Measurements from ENCODE around the gene CYP27B1. TPM values are rescaled to one million over a fixed set of nuclear protein-coding genes. Genes with fewer than 3 reads are reported as not detected.

CYP27B1 gene
- total RNA-seq, 1 donor from 2014 or later: 4.7 TPM

DNA sequence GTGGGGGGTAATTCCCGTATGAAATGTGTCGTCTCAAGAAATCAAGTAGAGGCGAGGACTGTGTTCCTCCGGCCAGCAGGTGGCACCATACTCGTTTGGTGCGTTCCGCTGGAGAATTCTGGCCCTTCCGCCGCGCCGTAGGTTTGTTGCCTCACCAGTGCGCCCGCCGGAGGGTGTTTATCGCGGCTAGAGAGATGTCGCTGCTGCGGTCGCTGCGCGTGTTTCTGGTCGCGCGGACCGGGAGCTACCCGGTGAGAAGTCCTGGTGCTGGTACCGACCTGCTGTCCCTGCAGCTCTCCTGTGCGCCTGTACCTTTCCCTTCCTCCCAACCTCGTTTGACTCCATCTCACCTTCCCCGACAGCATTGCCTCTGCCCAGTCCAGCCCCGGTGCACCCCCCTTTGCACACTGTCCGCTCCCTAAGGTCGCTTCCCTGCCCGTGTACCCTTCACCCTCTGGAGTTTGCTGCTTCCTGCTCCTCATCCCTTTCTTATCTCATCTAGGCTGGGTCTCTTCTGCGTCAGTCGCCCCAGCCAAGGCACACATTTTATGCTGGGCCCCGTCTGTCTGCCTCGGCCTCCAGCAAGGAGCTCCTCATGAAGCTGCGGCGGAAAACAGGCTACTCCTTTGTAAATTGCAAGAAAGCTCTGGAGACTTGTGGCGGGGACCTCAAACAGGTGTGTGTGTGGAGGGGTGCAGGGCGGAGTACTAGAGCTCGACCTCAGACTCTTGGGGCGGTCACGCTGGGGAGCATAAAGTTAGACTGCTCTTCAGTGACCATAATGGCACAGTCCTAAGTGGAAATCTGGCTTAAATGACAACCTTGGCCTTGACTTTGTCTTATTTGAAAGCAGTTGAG lies 16.0 kb upstream of the CYP27B1 start, which contains the start of gene TSFM:
TSS of gene TSFM (plus strand) at position 180 of the 858 bp plus-strand sequence. CDS start at position 195, 15 bp downstream.
- Mint-ChIP-seq H3K27me3 (ENCODE audit: low read depth) (no peaks in the 10 kb centered on the region), H3K9me3 (no peaks in the 10 kb centered on the region), H3K27ac (peak within 1 kb of the TSS; percentile 93), H3K4me1 (peaks cover 11% of the 10 kb centered on the region), H3K36me3 (peaks cover 16% of the 10 kb centered on the region), H3K4me3 (peak within 1 kb of the TSS; percentile 95)
- DNase-seq (ENCODE audit: low spot score in 2 of 2, unreplicated experiment in 2 of 2): peak; percentile 93 to 96
- TF ChIP-seq, protein P1, sequence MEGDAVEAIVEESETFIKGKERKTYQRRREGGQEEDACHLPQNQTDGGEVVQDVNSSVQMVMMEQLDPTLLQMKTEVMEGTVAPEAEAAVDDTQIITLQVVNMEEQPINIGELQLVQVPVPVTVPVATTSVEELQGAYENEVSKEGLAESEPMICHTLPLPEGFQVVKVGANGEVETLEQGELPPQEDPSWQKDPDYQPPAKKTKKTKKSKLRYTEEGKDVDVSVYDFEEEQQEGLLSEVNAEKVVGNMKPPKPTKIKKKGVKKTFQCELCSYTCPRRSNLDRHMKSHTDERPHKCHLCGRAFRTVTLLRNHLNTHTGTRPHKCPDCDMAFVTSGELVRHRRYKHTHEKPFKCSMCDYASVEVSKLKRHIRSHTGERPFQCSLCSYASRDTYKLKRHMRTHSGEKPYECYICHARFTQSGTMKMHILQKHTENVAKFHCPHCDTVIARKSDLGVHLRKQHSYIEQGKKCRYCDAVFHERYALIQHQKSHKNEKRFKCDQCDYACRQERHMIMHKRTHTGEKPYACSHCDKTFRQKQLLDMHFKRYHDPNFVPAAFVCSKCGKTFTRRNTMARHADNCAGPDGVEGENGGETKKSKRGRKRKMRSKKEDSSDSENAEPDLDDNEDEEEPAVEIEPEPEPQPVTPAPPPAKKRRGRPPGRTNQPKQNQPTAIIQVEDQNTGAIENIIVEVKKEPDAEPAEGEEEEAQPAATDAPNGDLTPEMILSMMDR (IDR thresholded peaks at IDR 0.05; ENCODE audit: unreplicated experiment): peak; percentile 82

DNA sequence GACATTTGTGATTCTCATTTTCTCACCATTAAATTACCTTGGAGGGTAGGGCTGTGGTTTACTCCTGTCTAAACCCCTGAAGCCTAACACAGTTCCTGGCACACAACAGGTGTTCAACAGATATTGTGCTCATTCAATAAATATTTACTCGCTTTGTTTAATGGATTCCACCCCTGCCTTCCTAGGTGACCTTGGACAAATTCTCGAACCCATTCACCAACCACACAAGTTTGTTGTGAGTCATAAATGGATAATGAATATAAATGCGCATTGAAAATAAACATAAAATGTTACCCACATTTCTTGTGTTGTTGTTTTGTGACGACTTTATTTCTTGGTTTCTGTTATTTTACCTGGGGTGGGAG lies 15.3 kb upstream of the CYP27B1 start:
- H3K4me1 Mint-ChIP-seq: peaks cover 11% of the 10 kb centered on the region
- no peaks in the 10 kb centered on the region for H3K9me3 Mint-ChIP-seq
- H3K27me3 Mint-ChIP-seq (ENCODE audit: low read depth): no peaks in the 10 kb centered on the region
- H3K36me3 Mint-ChIP-seq: peaks cover 13% of the 10 kb centered on the region
- peak overlapping the region; percentile 93 for H3K27ac Mint-ChIP-seq
- no peak for DNase-seq (ENCODE audit: low spot score in 2 of 2, unreplicated experiment in 2 of 2)
- TF ChIP-seq, protein P1 (IDR thresholded peaks at IDR 0.05; ENCODE audit: unreplicated experiment): no peak
- peak overlapping the region; percentile 95 for H3K4me3 Mint-ChIP-seq

DNA sequence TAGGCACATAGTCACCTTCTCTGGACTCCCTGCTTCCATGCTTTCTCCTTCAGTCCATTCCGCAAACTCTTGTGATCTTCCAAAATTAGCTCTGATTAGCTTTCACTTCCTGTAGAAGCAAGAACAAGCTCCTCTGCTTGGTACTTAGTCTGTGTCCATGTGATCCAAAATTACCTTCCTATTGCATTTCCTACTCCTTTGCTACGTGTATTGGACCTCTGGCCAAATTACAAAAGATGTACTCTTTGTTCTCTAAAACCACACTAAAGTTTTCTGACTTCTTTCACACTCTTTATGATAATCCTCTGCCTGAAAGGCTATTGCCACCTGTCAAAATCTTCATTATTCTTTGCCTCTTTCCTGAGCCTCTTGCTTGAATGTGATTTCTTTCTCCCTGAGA lies 14.9 kb upstream of the CYP27B1 start:
- TF ChIP-seq, protein P1 (IDR thresholded peaks at IDR 0.05; ENCODE audit: unreplicated experiment): no peak
- Mint-ChIP-seq H3K27ac (no peak overlapping the region), H3K27me3 (ENCODE audit: low read depth) (no peaks in the 10 kb centered on the region), H3K4me3 (no peak overlapping the region), H3K9me3 (no peaks in the 10 kb centered on the region), H3K36me3 (peaks cover 13% of the 10 kb centered on the region), H3K4me1 (peaks cover 11% of the 10 kb centered on the region)
- no peak for DNase-seq (ENCODE audit: low spot score in 2 of 2, unreplicated experiment in 2 of 2)

DNA sequence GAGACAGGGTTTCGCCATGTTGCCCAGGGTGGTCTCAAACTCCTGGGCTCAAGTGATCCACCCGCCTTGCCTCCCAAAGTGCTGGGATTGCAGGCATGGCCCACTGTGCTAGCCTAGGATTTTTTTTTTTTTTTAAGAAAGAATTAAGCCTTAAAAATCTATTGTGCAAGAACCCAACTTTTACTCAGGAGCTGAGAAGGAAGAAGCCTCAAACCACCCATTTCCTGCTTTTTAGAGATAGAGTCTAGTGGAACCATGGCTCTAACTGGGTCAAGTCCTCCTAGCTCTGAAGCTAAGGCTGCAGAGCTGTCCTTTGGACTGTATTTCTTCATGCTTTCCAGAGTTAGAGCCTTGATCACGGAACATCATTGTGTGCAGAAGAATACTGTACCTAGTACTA lies 14.4 kb upstream of the CYP27B1 start:
- Mint-ChIP-seq H3K27me3 (ENCODE audit: low read depth) (no peaks in the 10 kb centered on the region), H3K4me1 (peaks cover 11% of the 10 kb centered on the region), H3K36me3 (peaks cover 9% of the 10 kb centered on the region), H3K9me3 (no peaks in the 10 kb centered on the region), H3K27ac (no peak overlapping the region), H3K4me3 (no peak overlapping the region)
- no peak for DNase-seq (ENCODE audit: low spot score in 2 of 2, unreplicated experiment in 2 of 2)
- TF ChIP-seq, protein P1 (IDR thresholded peaks at IDR 0.05; ENCODE audit: unreplicated experiment): no peak

DNA sequence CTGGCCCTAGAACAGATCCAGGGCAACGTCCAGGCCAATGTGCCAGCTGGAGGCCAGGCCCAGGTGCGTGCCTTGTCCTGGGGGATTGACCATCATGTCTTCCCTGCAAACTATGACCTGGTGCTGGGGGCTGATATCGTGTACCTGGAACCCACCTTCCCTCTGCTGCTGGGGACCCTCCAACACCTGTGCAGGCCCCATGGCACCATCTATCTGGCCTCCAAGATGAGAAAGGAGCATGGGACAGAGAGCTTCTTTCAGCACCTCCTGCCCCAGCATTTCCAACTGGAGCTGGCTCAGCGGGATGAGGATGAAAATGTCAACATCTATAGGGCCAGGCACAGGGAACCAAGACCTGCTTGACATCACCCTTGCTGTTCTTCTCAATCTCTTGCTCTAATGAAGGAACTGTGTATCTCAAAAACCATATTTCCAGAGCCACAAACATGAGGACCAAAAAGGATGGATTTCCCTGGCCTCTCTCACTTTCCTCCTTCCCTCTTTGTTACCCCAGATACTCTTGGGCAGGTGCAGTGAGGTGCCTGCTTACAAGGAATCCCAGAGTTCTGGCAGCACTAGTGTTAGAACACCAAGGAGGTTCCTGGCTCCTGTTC lies 13.5 kb upstream of the CYP27B1 start:
- no peak overlapping the region for H3K4me3 Mint-ChIP-seq
- H3K27ac Mint-ChIP-seq: no peak overlapping the region
- peaks cover 11% of the 10 kb centered on the region for H3K4me1 Mint-ChIP-seq
- TF ChIP-seq, protein P1 (IDR thresholded peaks at IDR 0.05; ENCODE audit: unreplicated experiment): no peak
- H3K36me3 Mint-ChIP-seq: peaks cover 5% of the 10 kb centered on the region
- H3K9me3 Mint-ChIP-seq: no peaks in the 10 kb centered on the region
- H3K27me3 Mint-ChIP-seq (ENCODE audit: low read depth): no peaks in the 10 kb centered on the region
- no peak for DNase-seq (ENCODE audit: low spot score in 2 of 2, unreplicated experiment in 2 of 2)

Data from mesothelial cell of epicardium (in vitro differentiated cells).